Caco-2 (cell line): ENCODE results near the gene CYP24A1. TPM values are rescaled to one million over a fixed set of nuclear protein-coding genes. Genes with fewer than 3 reads are reported as not detected.
A peak's percentile ranks its signal among the peaks of the same experiment; 100 is the strongest.

Experiments used
- BruUV-seq: library from RNA; stranded (reverse); fragments of 400-500 nt; replicated peaks from 2 replicates; lab custom pipeline; 2021; lab: Mats Ljungman, UMichigan
- CTCF ChIA-PET: fragments of 300-600 bp; sonication (Branson Sonifier 250); formaldehyde crosslinking; loops from one replicate; lab custom pipeline; 2022; ENCODE audit warnings: antibody characterized with exemption; lab: Charles Lee
- POLR2A ChIA-PET: fragments of 300-600 bp; sonication (Branson Sonifier 250); formaldehyde crosslinking; loops from one replicate; lab custom pipeline; 2022; ENCODE audit warnings: antibody characterized with exemption; lab: Charles Lee
- DNase-seq, 2 experiments: peaks; one replicate each; pipeline versions ENCODE4 v3.0.0 to v3.0.0-alpha.2; 2020 to 2022
- H3K27me3 ChIP-seq: replicated peaks from 2 replicates; pipeline ENCODE4 v1.6.0; 2011; ENCODE audit warnings: low read length; ENCODE audit not compliant: control insufficient read depth, insufficient read depth
- H3K36me3 ChIP-seq: 2 replicates; pipeline ENCODE4 v1.5.1; 2011; ENCODE audit warnings: low read length; ENCODE audit not compliant: control insufficient read depth, insufficient read depth
- H3K4me1 ChIP-seq: fragments of 250-450 bp; sonication (Bioruptor Pico); 2 replicates; pipeline ENCODE4 v1.5.1; 2020; ENCODE audit warnings: mild to moderate bottlenecking
- H3K4me3 ChIP-seq: 2 replicates; pipeline ENCODE4 v1.5.1; 2011; ENCODE audit warnings: low read depth, mild to moderate bottlenecking, control low read depth, low read length
- H3K9me3 ChIP-seq: fragments of 250-450 bp; sonication (Bioruptor Pico); 2 replicates; pipeline ENCODE4 v1.5.1; 2020; ENCODE audit warnings: mild to moderate bottlenecking, moderate library complexity
- H3K27ac Mint-ChIP-seq: one replicate; pipeline ENCODE4 v1.8.0; 2022; ENCODE audit warnings: mixed read lengths; ENCODE audit not compliant: unreplicated experiment
- H3K27me3 Mint-ChIP-seq: one replicate; pipeline ENCODE4 v1.8.0; 2022; ENCODE audit warnings: mixed read lengths; ENCODE audit not compliant: insufficient read depth, unreplicated experiment
- H3K36me3 Mint-ChIP-seq: one replicate; pipeline ENCODE4 v1.8.0; 2022; ENCODE audit warnings: mild to moderate bottlenecking, mixed read lengths; ENCODE audit not compliant: insufficient read depth, unreplicated experiment
- H3K4me1 Mint-ChIP-seq: one replicate; pipeline ENCODE4 v1.8.0; 2022; ENCODE audit warnings: low read depth, mixed read lengths; ENCODE audit not compliant: unreplicated experiment
- H3K4me3 Mint-ChIP-seq: one replicate; pipeline ENCODE4 v1.8.0; 2022; ENCODE audit warnings: mild to moderate bottlenecking, moderate library complexity, mixed read lengths; ENCODE audit not compliant: unreplicated experiment
- H3K9me3 Mint-ChIP-seq: one replicate; pipeline ENCODE4 v1.8.0; 2022; ENCODE audit warnings: mixed read lengths; ENCODE audit not compliant: unreplicated experiment
- CTCF ChIP-seq, 2 experiments: fragments of 200-600 bp in 1 of 2; IDR thresholded peaks; 1 replicate in 1 of 2; 2 replicates in 1 of 2; pipeline versions ENCODE4 v1.5.1 to v1.8.0; 2011 to 2022; ENCODE audit warnings: antibody characterized with exemption in 1 of 2, control low read depth in 1 of 2, inconsistent platforms in 1 of 2, low read depth in 1 of 2, low read length in 1 of 2, mild to moderate bottlenecking in 1 of 2, moderate library complexity in 1 of 2; ENCODE audit not compliant: insufficient read depth in 1 of 2, severe bottlenecking in 1 of 2, unreplicated experiment in 1 of 2
- intact Hi-C: fragments of 100-400 bp; cut with micrococcal nuclease; formaldehyde crosslinking; loops from one replicate; pipeline ENCODE4 v1.10.0; 2022; ENCODE audit not compliant: unreplicated experiment
- total RNA-seq: library from RNA; stranded (reverse); gene quantifications from 2 replicates; pipeline ENCODE4 v1.2.3, GENCODE V29; 2022

The CYP24A1 gene
- total RNA-seq, 1 experiment from 2014 or later, result 3.7 TPM

GRCh38 chr20:54194724-54195438 lies 21.1 kb upstream of the CYP24A1 start:
- peak in 1 of 2 experiments; percentile 34 for DNase-seq
- Histone ChIP-seq H3K4me1 (no peaks in the 10 kb centered on the region), H3K27me3 (no peaks in the 10 kb centered on the region), H3K4me3 (no peak overlapping the region), H3K36me3 (no peaks in the 10 kb centered on the region), H3K9me3 (no peaks in the 10 kb centered on the region)
- H3K4me3 Mint-ChIP-seq, result no peak overlapping the region
- peaks cover 11% of the 10 kb centered on the region for H3K4me1 Mint-ChIP-seq
- peak; percentile 50 to 60 for TF ChIP-seq CTCF (IDR thresholded peaks at IDR 0.05; ENCODE audit: insufficient read depth in 1 of 2, low read depth in 1 of 2, low read length in 1 of 2, severe bottlenecking in 1 of 2, unreplicated experiment in 1 of 2)
- intact Hi-C loops, result loop anchor here (5.0 kb wide), 1 partner anchor 618 kb away; no protein-coding TSS in a partner anchor
- CTCF ChIA-PET, result interaction anchor here (0.8 to 3.9 kb wide), 4 partner anchors 13 to 98 kb away, joined by 3 to 20 read pairs (median 6); partner anchors contain the start of gene PFDN4
- POLR2A ChIA-PET, result no interaction called here
- peaks cover 16% of the 10 kb centered on the region for H3K27me3 Mint-ChIP-seq
- no peak overlapping the region for H3K27ac Mint-ChIP-seq
- no peaks in the 10 kb centered on the region for H3K9me3 Mint-ChIP-seq
- H3K36me3 Mint-ChIP-seq, result no peaks in the 10 kb centered on the region
- BruUV-seq, result no TSS peak

GRCh38 chr20:54193817-54194216 lies 20.0 kb upstream of the CYP24A1 start:
- H3K4me1 ChIP-seq, result no peaks in the 10 kb centered on the region
- BruUV-seq, result no TSS peak
- H3K27me3 ChIP-seq, result no peaks in the 10 kb centered on the region
- H3K36me3 ChIP-seq, result no peaks in the 10 kb centered on the region
- Mint-ChIP-seq H3K4me3 (no peak overlapping the region), H3K4me1 (peaks cover 11% of the 10 kb centered on the region), H3K27me3 (peaks cover 16% of the 10 kb centered on the region), H3K9me3 (no peaks in the 10 kb centered on the region), H3K36me3 (no peaks in the 10 kb centered on the region), H3K27ac (no peak overlapping the region)
- CTCF ChIA-PET, result no interaction called here
- no peaks in the 10 kb centered on the region for H3K9me3 ChIP-seq
- TF ChIP-seq CTCF (IDR thresholded peaks at IDR 0.05; ENCODE audit: insufficient read depth in 1 of 2, low read depth in 1 of 2, low read length in 1 of 2, severe bottlenecking in 1 of 2, unreplicated experiment in 1 of 2), result no peak
- H3K4me3 ChIP-seq, result no peak overlapping the region
- POLR2A ChIA-PET, result no interaction called here
- DNase-seq, result no peak
- intact Hi-C loops, result no loop called here

- BruUV-seq, result no TSS peak
- no peak for DNase-seq
- TF ChIP-seq CTCF (IDR thresholded peaks at IDR 0.05; ENCODE audit: insufficient read depth in 1 of 2, low read depth in 1 of 2, low read length in 1 of 2, severe bottlenecking in 1 of 2, unreplicated experiment in 1 of 2), result no peak
- Histone ChIP-seq H3K4me3 (no peak overlapping the region), H3K36me3 (no peaks in the 10 kb centered on the region), H3K27me3 (no peaks in the 10 kb centered on the region), H3K4me1 (no peaks in the 10 kb centered on the region), H3K9me3 (no peaks in the 10 kb centered on the region)
- intact Hi-C loops, result no loop called here
- Mint-ChIP-seq H3K27me3 (peaks cover 15% of the 10 kb centered on the region), H3K4me3 (no peak overlapping the region), H3K4me1 (no peaks in the 10 kb centered on the region), H3K36me3 (no peaks in the 10 kb centered on the region), H3K9me3 (no peaks in the 10 kb centered on the region), H3K27ac (no peak overlapping the region)
- CTCF ChIA-PET, result interaction anchor here (0.7 kb wide), 1 partner anchor 890 kb away, joined by 5 read pairs; no protein-coding TSS in a partner anchor
- POLR2A ChIA-PET, result no interaction called here
Observed at GRCh38 chr20:54190217-54190616, 16.4 kb upstream of the CYP24A1 start.
